Measurements from ENCODE around the gene C1QTNF9.

GRCh38 chr13:24286624-24287023, 22.8 kb upstream of the C1QTNF9 start:
- TF ChIP-seq, protein P1, sequence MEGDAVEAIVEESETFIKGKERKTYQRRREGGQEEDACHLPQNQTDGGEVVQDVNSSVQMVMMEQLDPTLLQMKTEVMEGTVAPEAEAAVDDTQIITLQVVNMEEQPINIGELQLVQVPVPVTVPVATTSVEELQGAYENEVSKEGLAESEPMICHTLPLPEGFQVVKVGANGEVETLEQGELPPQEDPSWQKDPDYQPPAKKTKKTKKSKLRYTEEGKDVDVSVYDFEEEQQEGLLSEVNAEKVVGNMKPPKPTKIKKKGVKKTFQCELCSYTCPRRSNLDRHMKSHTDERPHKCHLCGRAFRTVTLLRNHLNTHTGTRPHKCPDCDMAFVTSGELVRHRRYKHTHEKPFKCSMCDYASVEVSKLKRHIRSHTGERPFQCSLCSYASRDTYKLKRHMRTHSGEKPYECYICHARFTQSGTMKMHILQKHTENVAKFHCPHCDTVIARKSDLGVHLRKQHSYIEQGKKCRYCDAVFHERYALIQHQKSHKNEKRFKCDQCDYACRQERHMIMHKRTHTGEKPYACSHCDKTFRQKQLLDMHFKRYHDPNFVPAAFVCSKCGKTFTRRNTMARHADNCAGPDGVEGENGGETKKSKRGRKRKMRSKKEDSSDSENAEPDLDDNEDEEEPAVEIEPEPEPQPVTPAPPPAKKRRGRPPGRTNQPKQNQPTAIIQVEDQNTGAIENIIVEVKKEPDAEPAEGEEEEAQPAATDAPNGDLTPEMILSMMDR (IDR thresholded peaks at IDR 0.05), result no peak
- no peak for TF ChIP-seq POLR2A (IDR thresholded peaks at IDR 0.05)

All from right lobe of liver (tissue), 4 donors.